Myocyte (in vitro differentiated cells): ENCODE measurements around the gene KLHL10. TPM values are rescaled to one million over a fixed set of nuclear protein-coding genes. Genes with fewer than 3 reads are reported as not detected.
A peak's percentile ranks its signal among the peaks of the same experiment; 100 is the strongest.
"Not testable (repeated sequence)": the region's sequence is repeated elsewhere in the genome, so short reads cannot be mapped to it uniquely, and the experiment has no call there.

Source experiments
- DNase-seq: peaks from one replicate; pipeline ENCODE4 v3.0.0-alpha.2; 2012; ENCODE audit warnings: low read depth
- total RNA-seq: library from RNA; depleted of rRNA; stranded (reverse); fragments of >200 nt; gene quantifications from 2 replicates; pipeline ENCODE4 v1.2.3, GENCODE V29; 2014

KLHL10 gene
- total RNA-seq, 1 donor from 2014 or later, result 1.3 TPM

GRCh38 chr17:41813152-41813680 lies 24.4 kb upstream of the KLHL10 start:
- DNase-seq, result no peak

GRCh38 chr17:41813699-41814124 lies 23.9 kb upstream of the KLHL10 start:
- DNase-seq, result no peak

GRCh38 chr17:41814195-41814594 lies 23.4 kb upstream of the KLHL10 start:
- DNase-seq, result no peak

GRCh38 chr17:41816637-41817320 lies 20.8 kb upstream of the KLHL10 start:
- no peak for DNase-seq

DNA sequence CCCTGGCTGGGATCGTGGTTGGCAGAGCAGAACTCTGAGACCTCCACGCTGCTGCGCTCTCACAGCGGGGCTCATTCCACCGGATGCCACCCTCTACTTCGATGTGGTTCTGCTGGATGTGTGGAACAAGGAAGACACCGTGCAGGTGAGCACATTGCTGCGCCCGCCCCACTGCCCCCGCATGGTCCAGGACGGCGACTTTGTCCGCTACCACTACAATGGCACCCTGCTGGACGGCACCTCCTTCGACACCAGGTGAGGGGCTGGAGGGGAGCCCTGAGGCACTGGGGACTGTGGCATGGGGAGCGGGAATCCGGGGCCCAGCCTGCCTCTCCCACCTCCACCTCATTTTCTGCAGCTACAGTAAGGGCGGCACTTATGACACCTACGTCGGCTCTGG lies 19.6 kb upstream of the KLHL10 start:
- DNase-seq, result no peak

- no peak for DNase-seq
These were observed 15.8 kb upstream of the KLHL10 start for GRCh38 chr17:41821776-41822175.

- no peak for DNase-seq
These were observed 15.1 kb upstream of the KLHL10 start for GRCh38 chr17:41822216-41823140.

DNA sequence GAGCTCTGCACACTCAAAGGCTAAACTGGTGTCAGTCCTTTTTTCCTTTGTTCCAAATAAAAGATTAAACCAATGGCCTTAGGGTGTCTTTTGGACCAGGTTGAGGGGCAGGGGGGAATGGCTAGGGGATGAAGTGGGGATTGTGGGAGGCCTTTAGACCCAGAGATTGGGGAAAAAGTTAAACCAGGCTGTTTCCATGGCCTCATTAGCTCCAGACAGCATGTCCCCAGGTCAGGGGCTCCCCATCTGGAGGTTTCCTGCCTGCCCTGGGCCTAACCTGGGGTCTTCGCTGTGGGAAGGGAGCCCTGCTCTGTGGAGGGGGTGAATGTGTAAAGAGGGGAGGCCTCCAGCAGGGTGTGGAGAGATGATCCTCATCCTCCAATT lies 14.5 kb upstream of the KLHL10 start:
- no peak for DNase-seq

GRCh38 chr17:41823580-41823979 lies 14.0 kb upstream of the KLHL10 start:
- no peak for DNase-seq

- DNase-seq, result no peak
These were observed 13.5 kb upstream of the KLHL10 start for GRCh38 chr17:41824086-41824485.

GRCh38 chr17:41825175-41825845 lies 12.3 kb upstream of the KLHL10 start:
- DNase-seq, result no peak

DNA sequence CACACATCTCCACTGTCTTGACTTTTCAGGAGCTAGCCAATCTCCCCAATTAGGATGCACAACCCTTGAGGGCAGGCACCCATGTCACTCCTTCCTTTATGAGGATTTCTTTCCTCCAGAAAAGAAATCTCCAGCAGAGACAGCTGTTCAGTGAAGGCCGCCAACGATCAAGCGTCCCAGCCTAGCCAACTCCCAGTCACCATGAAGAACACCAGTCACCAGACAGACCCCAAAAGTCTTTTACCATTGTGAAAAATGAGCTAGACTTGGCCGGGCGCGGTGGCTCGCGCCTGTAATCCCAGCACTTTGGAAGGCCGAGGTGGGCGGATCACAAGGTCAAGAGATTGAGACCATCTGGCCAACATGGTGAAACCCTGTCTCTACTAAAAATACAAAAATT lies 7.7 kb upstream of the KLHL10 start:
- not testable (repeated sequence) for DNase-seq

DNA sequence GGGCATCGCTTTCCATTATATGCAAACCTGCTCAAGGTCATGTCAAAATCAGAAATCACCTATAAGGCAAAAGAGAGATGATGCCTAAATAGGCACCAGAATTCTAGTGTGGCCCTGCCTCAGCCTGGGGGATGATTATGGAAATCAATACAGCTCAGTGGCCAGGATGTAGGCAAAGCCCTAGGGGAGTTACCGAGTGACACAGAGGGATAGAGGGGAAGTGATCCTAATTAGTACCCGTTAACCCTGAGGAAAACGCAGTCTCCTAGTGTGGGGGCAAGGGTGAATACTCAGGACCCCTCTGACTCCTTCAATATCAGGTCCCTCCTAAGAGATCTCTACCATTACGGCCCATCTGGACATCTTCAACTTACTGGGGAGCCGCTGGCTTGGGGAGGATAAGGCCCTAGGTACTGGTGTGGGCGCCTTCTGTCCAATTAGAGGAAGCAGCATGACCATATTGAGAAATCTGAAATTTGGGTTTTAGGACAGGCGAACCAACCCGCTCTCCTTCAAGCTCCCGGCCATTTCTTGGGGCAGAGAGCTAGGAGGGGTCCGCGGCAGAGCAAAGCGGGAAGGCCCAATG lies 2.3 kb upstream of the KLHL10 start:
- DNase-seq, result no peak

- peak; percentile 62 for DNase-seq
These were observed 1.6 kb upstream of the KLHL10 start, which contains the start of gene NT5C3B for GRCh38 chr17:41835800-41836549. NT5C3B (minus strand) TSS chr17:41836232; CDS start chr17:41836193, 39 bp downstream.

DNA sequence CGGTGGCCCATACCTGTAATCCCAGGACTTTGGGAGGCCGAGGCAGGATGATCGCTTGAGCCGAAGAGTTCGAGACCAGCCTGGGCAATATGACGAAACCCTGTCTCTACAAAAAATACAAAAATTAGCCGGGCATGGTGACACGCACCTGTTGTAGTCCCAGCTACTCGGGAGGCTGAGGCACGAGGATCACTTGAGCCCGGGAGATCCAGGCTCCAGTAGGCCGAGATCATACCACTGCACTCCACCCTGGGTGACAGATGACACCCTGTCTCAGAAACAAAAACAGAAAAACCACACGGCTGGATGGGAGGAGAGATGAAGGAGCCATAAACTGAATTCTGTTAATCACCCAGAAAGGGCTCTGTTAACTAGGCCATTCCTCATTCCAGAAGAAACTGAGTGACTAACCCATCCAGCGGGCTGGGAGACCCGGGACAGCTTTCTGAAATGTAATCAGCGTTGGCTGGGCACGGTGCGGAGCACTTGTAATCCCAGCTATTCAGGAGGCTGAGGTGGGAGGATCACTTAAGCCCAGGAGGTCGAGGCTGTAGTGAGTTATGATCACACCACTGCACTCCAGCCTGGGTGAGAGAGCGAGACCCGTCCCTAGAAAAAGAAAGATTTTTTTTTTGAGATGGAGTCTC lies 952 bp upstream of the KLHL10 start:
- peak; percentile 60 for DNase-seq

- DNase-seq, result not testable (repeated sequence)
These were observed 1.8 kb downstream of the KLHL10 start for GRCh38 chr17:41839448-41839847.

DNA sequence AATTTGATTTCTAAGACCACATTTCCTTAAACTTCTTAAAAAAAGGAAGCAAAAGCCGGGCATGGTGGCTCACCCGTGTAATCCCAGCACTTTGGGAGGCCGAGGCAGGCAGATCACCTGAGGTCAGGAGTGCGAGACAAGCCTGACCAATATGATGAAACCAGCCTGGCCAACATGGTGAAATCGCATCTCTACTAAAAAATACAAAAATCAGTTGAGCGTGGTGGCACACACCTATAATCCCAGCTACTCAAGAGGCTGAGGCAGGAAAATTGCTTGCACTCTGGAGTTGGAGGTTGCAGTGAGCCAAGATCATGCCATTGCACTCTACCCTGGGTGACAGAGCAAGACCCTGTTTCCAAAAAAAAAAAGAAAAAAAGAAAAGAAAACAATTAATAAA lies 3.2 kb downstream of the KLHL10 start:
- DNase-seq, result not testable (repeated sequence)

GRCh38 chr17:41844971-41845370 lies 7.3 kb downstream of the KLHL10 start:
- DNase-seq, result no peak

DNA sequence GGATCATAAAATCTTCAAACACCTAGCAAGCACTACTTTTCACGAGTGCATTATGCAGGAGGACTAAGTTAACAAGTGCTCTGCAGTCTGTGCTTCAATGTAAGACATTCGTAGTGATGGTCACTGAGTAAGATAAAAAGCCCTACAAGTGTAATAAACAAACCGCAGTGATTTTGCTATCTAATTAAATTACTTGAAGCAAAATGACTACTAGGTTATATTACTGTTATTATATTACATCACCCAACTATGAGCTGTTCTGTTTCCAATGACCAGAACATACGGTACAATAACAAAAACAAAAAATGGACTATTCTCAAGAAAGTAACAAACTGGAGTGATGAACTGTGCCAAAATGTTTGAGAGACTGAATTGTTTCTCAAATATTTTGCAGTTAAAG lies 11.2 kb downstream of the KLHL10 start:
- no peak for DNase-seq
